Fibroblast of villous mesenchyme (primary cell): ENCODE results near the gene PTP4A2. TPM values are rescaled to one million over a fixed set of nuclear protein-coding genes. Genes with fewer than 3 reads are reported as not detected.

Source experiments
- DNase-seq: peaks from one replicate; pipeline ENCODE4 v3.0.0-alpha.2; 2010; ENCODE audit warnings: low read depth
- H3K4me3 ChIP-seq: 2 replicates; pipeline ENCODE4 v1.5.1; 2011; ENCODE audit warnings: low read depth, mild to moderate bottlenecking, low read length
- CTCF ChIP-seq: IDR thresholded peaks from 2 replicates; pipeline ENCODE4 v1.5.1; 2012; ENCODE audit warnings: low read depth, mild to moderate bottlenecking, low read length; ENCODE audit not compliant: insufficient read depth
- total RNA-seq: library from RNA; depleted of rRNA; stranded (reverse); fragments of >200 nt; gene quantifications from 2 replicates; pipeline ENCODE4 v1.2.3, GENCODE V29; 2012

Gene PTP4A2
- total RNA-seq, 1 donor = 503 TPM

GRCh38 chr1:31869449-31869848 lies 68.7 kb downstream of the PTP4A2 start:
- no peak overlapping the region for H3K4me3 ChIP-seq
- no peak for TF ChIP-seq CTCF
- DNase-seq = no peak

- TF ChIP-seq CTCF = no peak
- no peak for DNase-seq
Measured at GRCh38 chr1:31868862-31869261, 69.3 kb downstream of the PTP4A2 start.

DNA sequence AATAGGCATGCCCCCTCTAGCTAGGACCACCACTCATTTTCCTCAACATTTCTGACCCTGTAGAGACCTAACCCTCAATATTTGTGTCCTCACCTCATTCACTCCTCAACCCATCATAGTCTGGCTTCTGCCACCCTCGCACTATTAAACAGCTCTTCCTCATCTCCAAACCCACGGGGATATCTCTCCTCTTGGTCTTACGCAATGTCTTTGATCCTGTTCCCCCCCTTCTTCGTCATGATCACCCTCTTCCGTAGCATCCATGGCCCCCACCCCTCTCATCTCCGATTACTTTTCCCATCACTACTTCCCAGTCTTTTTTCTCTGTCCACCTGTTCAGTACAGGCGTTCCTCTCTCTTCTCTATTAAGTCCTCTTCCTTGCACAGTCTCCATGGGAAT lies 70.6 kb downstream of the PTP4A2 start:
- no peak for DNase-seq
- no peak overlapping the region for H3K4me3 ChIP-seq
- no peak for TF ChIP-seq CTCF

More at GRCh38 chr1:31868862-31869261, 69.3 kb downstream of the PTP4A2 start:
- no peak overlapping the region for H3K4me3 ChIP-seq

DNA sequence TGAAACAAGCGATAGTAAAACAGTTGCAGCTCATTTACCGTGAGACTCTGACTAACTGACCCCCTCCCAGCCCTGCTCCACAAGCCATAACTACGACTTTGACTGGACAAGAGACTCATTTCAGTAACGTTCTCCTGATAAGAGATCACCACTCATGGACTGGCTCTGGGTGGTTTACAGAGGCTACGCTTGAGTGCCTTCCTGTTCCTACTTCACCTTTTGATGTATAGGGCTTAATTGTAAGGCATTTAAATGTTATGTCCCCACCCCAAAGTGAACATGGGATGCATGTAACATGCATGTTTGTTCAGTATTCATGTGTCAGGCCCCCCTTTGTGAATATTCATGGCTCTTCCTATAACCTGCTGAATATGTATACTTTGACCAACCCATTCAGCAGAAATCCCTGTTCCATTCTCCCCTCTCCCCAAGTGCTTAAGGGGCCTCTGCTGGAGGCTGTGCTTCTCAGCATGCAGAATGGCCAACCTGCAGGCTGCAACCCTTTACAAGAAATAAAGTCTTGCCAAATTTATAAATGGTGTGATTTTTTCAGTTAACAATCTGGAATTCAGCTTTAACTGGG lies 71.6 kb downstream of the PTP4A2 start:
- no peak for TF ChIP-seq CTCF
- DNase-seq = no peak
- no peak overlapping the region for H3K4me3 ChIP-seq

DNA sequence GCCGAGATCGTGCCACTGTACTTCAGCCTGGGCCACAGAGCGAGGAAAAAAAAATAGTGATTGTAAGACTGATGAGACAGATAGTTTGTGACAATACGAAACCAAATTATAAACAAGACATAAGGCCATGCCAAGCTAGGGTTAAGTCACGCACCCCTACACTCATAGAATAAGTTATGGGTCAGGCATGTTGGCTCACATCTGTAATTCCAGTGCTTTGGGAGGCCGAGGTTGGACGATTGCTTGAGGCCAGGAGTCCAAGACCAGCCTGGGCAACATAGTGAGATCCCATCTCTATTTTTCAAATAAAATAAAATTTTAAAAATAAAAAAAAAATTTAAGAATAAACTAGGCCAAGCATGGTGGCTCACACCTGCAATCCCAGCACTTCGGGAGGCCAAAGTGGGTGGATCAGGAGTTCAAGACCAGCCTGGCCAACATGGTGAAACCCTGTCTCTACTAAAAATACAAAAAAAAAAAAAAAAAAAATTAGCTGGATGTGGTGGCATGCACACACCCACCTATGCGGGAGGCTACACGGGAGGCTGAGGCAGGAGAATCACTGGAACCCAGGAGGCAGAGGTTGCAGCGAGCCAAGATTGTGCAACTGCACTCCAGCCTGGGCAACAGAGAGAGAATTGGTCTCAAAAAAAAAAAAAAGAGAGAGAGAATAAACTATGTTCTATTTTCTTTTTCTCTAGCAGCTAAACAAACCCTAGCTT lies 72.3 kb downstream of the PTP4A2 start:
- no peak for TF ChIP-seq CTCF
- DNase-seq = no peak
- H3K4me3 ChIP-seq = no peak overlapping the region

GRCh38 chr1:31862071-31862470 lies 76.1 kb downstream of the PTP4A2 start:
- no peak for DNase-seq
- H3K4me3 ChIP-seq = no peak overlapping the region
- TF ChIP-seq CTCF = no peak
